ENCODE results near the gene CPNE5. TPM values are rescaled to one million over a fixed set of nuclear protein-coding genes. Genes with fewer than 3 reads are reported as not detected.

The CPNE5 gene
- total and polyA plus RNA-seq, 2 of the 4 experiments (the other 2 are of a cell fraction), result 0.07 TPM; not detected in 1

- Histone ChIP-seq H2AK5ac (ENCODE audit: low read depth, low read length) (no peak overlapping the region), H2AK9ac (replicated peaks; ENCODE audit: low read depth, low read length, poor library complexity) (no peak overlapping the region), H3K9me3 (ENCODE audit: control insufficient read depth, insufficient read depth, low read length) (peaks cover 21% of the 10 kb centered on the region), H2BK15ac (ENCODE audit: low read depth, low read length) (no peak overlapping the region), H3K27me3 (ENCODE audit: control insufficient read depth, insufficient read depth, low read length) (peaks cover 28% of the 10 kb centered on the region; the same call in 1 of the 2 replicates), H3K14ac (replicated peaks; ENCODE audit: low read depth, low read length) (no peak overlapping the region), H3K9me1 (ENCODE audit: insufficient read depth, low read length) (0 out of 2 replicates have a peak, but pooled peaks cover 4% of the 10 kb centered on the region), H3K4ac (ENCODE audit: low read depth, low read length) (no peak overlapping the region), H3K4me1 (ENCODE audit: control insufficient read depth, insufficient read depth, low read length) (no peaks in the 10 kb centered on the region; the same call in 1 of the 2 replicates), H3K27ac (ENCODE audit: insufficient read depth, low read length) (no peak overlapping the region), H3K79me1 (ENCODE audit: low read depth in 1 of 2, low read length in 2 of 2) (no peaks in the 10 kb centered on the region), H4K20me1 (ENCODE audit: insufficient read depth, low read length) (no peaks in the 10 kb centered on the region), H2BK20ac (ENCODE audit: low read depth, low read length) (no peak overlapping the region), H3K56ac (ENCODE audit: extremely low read depth, insufficient read depth, low read length) (no peak overlapping the region), H4K91ac (ENCODE audit: insufficient read depth, low read depth, low read length) (no peak overlapping the region), H2AFZ (replicated peaks; ENCODE audit: low read length, poor library complexity) (no peak overlapping the region), H3K36me3 (ENCODE audit: control insufficient read depth, insufficient read depth, low read length) (no peaks in the 10 kb centered on the region), H4K8ac (ENCODE audit: low read depth in 2 of 2, low read length in 2 of 2) (no peak overlapping the region), H4K5ac (ENCODE audit: low read depth, low read length) (no peak overlapping the region), H3K4me2 (ENCODE audit: low read depth, low read length) (no peak overlapping the region), H3K4me3 (ENCODE audit: insufficient read depth, low read depth, low read length) (no peak overlapping the region), H2BK5ac (ENCODE audit: low read depth, low read length, poor library complexity, severe bottlenecking) (no peak overlapping the region), H3K23ac (ENCODE audit: low read depth, low read length) (no peak overlapping the region), H3K9ac (ENCODE audit: low read depth, low read length) (no peak overlapping the region), H2BK120ac (ENCODE audit: low read depth, low read length) (no peak overlapping the region), H3K18ac (ENCODE audit: low read depth, low read length) (no peak overlapping the region)
- dilution Hi-C loops (cut with HindIII; ENCODE audit: low sequenced_read_pairs, unreplicated experiment) (no loop called here), in situ Hi-C loops (cut with MboI; ENCODE audit: low sequenced_read_pairs) (loop anchor here (5.0 kb wide), 1 partner anchor 48 kb away; no protein-coding TSS in a partner anchor), intact Hi-C loops (cut with micrococcal nuclease) (no loop called here)
- ATAC-seq (ENCODE audit: low read depth) (no peak), DNase-seq (no peak)
- ChIA-PET POLR2A (ENCODE audit: unreplicated experiment) (no interaction called here), CTCF (no interaction called here)
- 100% methylated on average over 1 of the region's 5 CpGs; no CpG with 5 or more reads in 1 of the 2 experiments for WGBS, 2 experiments (ENCODE audit: extremely low coverage in 2 of 2, insufficient read length in 1 of 2)
- BruUV-seq (replicated peaks), result no TSS peak
- TF ChIP-seq RCOR1 (IDR thresholded peaks at IDR 0.05; ENCODE audit: insufficient replicate concordance, low read length) (no peak), RAD21 (IDR thresholded peaks at IDR 0.05; ENCODE audit: low read length) (no peak), MAZ (IDR thresholded peaks at IDR 0.05; ENCODE audit: borderline replicate concordance, low read depth, low read length) (no peak)
- TF ChIP-seq, protein P1, sequence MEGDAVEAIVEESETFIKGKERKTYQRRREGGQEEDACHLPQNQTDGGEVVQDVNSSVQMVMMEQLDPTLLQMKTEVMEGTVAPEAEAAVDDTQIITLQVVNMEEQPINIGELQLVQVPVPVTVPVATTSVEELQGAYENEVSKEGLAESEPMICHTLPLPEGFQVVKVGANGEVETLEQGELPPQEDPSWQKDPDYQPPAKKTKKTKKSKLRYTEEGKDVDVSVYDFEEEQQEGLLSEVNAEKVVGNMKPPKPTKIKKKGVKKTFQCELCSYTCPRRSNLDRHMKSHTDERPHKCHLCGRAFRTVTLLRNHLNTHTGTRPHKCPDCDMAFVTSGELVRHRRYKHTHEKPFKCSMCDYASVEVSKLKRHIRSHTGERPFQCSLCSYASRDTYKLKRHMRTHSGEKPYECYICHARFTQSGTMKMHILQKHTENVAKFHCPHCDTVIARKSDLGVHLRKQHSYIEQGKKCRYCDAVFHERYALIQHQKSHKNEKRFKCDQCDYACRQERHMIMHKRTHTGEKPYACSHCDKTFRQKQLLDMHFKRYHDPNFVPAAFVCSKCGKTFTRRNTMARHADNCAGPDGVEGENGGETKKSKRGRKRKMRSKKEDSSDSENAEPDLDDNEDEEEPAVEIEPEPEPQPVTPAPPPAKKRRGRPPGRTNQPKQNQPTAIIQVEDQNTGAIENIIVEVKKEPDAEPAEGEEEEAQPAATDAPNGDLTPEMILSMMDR (conservative IDR thresholded peaks at IDR 0.05; ENCODE audit: low read depth, low read length), result no peak
Measured at GRCh38 chr6:36749829-36750489, 89.3 kb downstream of the CPNE5 start.
